SK-N-SH (cell line): ENCODE results near the gene AKAP6.

ENCODE experiments used
- CHD2 ChIP-seq: fragments of 150-350 bp; IDR thresholded peaks from 2 replicates; pipeline ENCODE4 v1.6.1; 2018; ENCODE audit warnings: low read length; ENCODE audit not compliant: partially characterized antibody
- ELF1 ChIP-seq: IDR thresholded peaks from 2 replicates; pipeline ENCODE4 v1.4.0; 2012
- JUND ChIP-seq: IDR thresholded peaks from 2 replicates; pipeline ENCODE4 v1.4.0; 2012
- MEF2A ChIP-seq: IDR thresholded peaks from 2 replicates; pipeline ENCODE4 v1.4.0; 2012; ENCODE audit warnings: low read depth, borderline replicate concordance
- RCOR1 ChIP-seq: fragments of 150-350 bp; IDR thresholded peaks from 2 replicates; pipeline ENCODE4 v1.6.1; 2017; ENCODE audit warnings: antibody characterized with exemption, low read length
- SIN3A ChIP-seq: IDR thresholded peaks from 2 replicates; pipeline ENCODE4 v1.6.1; 2012; ENCODE audit warnings: low read depth, mild to moderate bottlenecking, low read length, moderate library complexity, borderline replicate concordance
- TEAD4 ChIP-seq: IDR thresholded peaks from 2 replicates; pipeline ENCODE4 v1.4.0; 2012; ENCODE audit warnings: mild to moderate bottlenecking, borderline replicate concordance; ENCODE audit not compliant: insufficient read depth
- YY1 ChIP-seq: IDR thresholded peaks from 2 replicates; pipeline ENCODE4 v1.4.0; 2012; ENCODE audit warnings: low read depth, mild to moderate bottlenecking
- TF ChIP-seq, protein P1 (sequence below): fragments of 200-600 bp; sonication (generic); IDR thresholded peaks from 2 replicates; pipeline ENCODE4 v1.6.1; 2017; ENCODE audit warnings: antibody characterized with exemption, mild to moderate bottlenecking, moderate library complexity

GRCh38 chr14:32384464-32384863 lies 55.4 kb downstream of the AKAP6 start:
- TF ChIP-seq, protein P1, sequence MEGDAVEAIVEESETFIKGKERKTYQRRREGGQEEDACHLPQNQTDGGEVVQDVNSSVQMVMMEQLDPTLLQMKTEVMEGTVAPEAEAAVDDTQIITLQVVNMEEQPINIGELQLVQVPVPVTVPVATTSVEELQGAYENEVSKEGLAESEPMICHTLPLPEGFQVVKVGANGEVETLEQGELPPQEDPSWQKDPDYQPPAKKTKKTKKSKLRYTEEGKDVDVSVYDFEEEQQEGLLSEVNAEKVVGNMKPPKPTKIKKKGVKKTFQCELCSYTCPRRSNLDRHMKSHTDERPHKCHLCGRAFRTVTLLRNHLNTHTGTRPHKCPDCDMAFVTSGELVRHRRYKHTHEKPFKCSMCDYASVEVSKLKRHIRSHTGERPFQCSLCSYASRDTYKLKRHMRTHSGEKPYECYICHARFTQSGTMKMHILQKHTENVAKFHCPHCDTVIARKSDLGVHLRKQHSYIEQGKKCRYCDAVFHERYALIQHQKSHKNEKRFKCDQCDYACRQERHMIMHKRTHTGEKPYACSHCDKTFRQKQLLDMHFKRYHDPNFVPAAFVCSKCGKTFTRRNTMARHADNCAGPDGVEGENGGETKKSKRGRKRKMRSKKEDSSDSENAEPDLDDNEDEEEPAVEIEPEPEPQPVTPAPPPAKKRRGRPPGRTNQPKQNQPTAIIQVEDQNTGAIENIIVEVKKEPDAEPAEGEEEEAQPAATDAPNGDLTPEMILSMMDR, result no peak
- TF ChIP-seq CHD2 (no peak), SIN3A (no peak), ELF1 (no peak), YY1 (no peak), RCOR1 (no peak), TEAD4 (no peak), JUND (no peak), MEF2A (no peak)
